Vagina (tissue), 2 donors: ENCODE results near the gene KBTBD12. TPM values are rescaled to one million over a fixed set of nuclear protein-coding genes. Genes with fewer than 3 reads are reported as not detected.

Experiments
- DNase-seq, 2 donors: peaks; one replicate each; pipeline ENCODE4 v3.0.0-alpha.2; 2017; ENCODE audit errors: extremely low spot score in 2 of 2
- H3K27ac ChIP-seq: fragments of 200-600 bp; sonication (generic); one replicate; pipeline ENCODE4 v1.5.1; 2019
- H3K27me3 ChIP-seq: fragments of 200-600 bp; sonication (generic); one replicate; pipeline ENCODE4 v1.5.1; 2019
- H3K36me3 ChIP-seq, 2 donors: fragments of 200-600 bp; sonication (generic); one replicate each; pipeline ENCODE4 v1.5.1; 2017 to 2019
- H3K4me1 ChIP-seq: fragments of 200-600 bp; sonication (generic); one replicate; pipeline ENCODE4 v1.5.1; 2019
- H3K4me3 ChIP-seq, 2 donors: fragments of 200-600 bp; sonication (generic); 1 replicate in 1 of 2; 2 replicates in 1 of 2; pipeline ENCODE4 v1.5.1; 2016 to 2019
- H3K9me3 ChIP-seq: fragments of 200-600 bp; sonication (generic); one replicate; pipeline ENCODE4 v1.5.1; 2019
- CTCF ChIP-seq, 3 experiments: fragments of 450-650 bp in 2 of 3; fragments of 200-600 bp in 1 of 3; sonication (generic) in 1 of 3; IDR thresholded peaks; one replicate each; pipeline ENCODE4 v1.5.1; 2017 to 2019; ENCODE audit warnings: antibody characterized with exemption in 3 of 3, mild to moderate bottlenecking in 2 of 3, moderate library complexity in 2 of 3
- POLR2A ChIP-seq, 2 donors: fragments of 450-650 bp; IDR thresholded peaks; one replicate each; pipeline ENCODE4 v1.6.1; 2017; ENCODE audit warnings: antibody characterized with exemption in 2 of 2, mild to moderate bottlenecking in 2 of 2, moderate library complexity in 2 of 2
- POLR2AphosphoS5 ChIP-seq, 2 donors: sonication (generic); formaldehyde crosslinking; IDR thresholded peaks; one replicate each; pipeline ENCODE4 v1.9.0; 2017; ENCODE audit warnings: antibody characterized with exemption in 2 of 2, mild to moderate bottlenecking in 2 of 2, low read depth in 1 of 2; ENCODE audit not compliant: insufficient read depth in 1 of 2
- intact Hi-C: fragments of 100-400 bp; cut with DNase I; formaldehyde crosslinking; loops from one replicate; pipeline ENCODE4 v1.15.1; 2023
- total RNA-seq: library from RNA; depleted of rRNA; stranded (reverse); fragments of >200 nt; gene quantifications from one replicate; pipeline ENCODE4 v1.2.3, GENCODE V29; 2016

KBTBD12 gene
- total RNA-seq, 1 donor from 2014 or later: not detected

DNA sequence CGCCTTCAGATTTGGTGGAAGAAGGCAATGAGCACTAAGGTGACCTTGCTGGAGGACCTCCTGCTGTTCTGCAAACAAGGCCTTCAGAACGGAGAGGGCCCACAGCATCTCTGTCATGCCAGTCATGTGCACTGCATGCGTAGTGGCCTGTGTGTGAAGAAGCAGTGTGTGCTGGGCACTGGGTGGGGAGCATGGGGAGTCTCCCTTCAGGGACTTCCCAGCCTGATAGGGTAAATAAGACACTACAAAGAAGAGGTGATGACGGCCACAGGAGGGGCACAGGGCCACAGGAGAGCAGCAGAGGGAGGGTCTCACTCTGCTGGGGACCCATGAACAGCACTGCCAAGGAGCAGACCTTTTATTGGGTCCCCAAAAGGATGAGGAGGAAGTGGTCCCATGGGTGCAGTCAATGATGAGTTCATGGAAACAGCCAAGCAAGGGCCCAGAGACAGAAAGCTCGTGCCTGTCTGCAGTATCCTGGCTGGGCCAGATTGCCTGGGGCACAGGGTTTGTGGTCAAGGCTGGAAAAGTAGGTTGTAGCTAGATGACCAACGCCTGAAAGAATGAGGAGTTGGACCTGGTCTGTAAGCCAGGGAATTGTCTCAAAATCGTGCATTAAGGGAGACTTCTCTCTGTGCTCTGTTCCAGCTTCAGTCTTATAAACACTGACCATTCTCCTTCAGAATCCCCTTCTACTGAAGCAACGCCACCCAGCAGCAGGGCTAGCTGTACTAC lies 69.4 kb downstream of the KBTBD12 start:
- no peak overlapping the region for H3K4me3 ChIP-seq
- TF ChIP-seq CTCF (IDR thresholded peaks at IDR 0.05): no peak
- TF ChIP-seq POLR2AphosphoS5 (IDR thresholded peaks at IDR 0.05; ENCODE audit: insufficient read depth in 1 of 2, low read depth in 1 of 2): no peak
- no peak for TF ChIP-seq POLR2A (IDR thresholded peaks at IDR 0.05)
- no peak overlapping the region for H3K27ac ChIP-seq
- H3K4me1 ChIP-seq: no peaks in the 10 kb centered on the region
- H3K9me3 ChIP-seq: no peaks in the 10 kb centered on the region
- DNase-seq: no peak
- H3K36me3 ChIP-seq: no peaks in the 10 kb centered on the region
- intact Hi-C loops: no loop called here
- no peaks in the 10 kb centered on the region for H3K27me3 ChIP-seq

- intact Hi-C loops: no loop called here
- Histone ChIP-seq H3K36me3 (no peaks in the 10 kb centered on the region), H3K27ac (no peak overlapping the region), H3K27me3 (no peaks in the 10 kb centered on the region), H3K4me1 (no peaks in the 10 kb centered on the region), H3K9me3 (no peaks in the 10 kb centered on the region), H3K4me3 (no peak overlapping the region)
- no peak for TF ChIP-seq CTCF (IDR thresholded peaks at IDR 0.05)
- TF ChIP-seq POLR2AphosphoS5 (IDR thresholded peaks at IDR 0.05; ENCODE audit: insufficient read depth in 1 of 2, low read depth in 1 of 2): no peak
- no peak for TF ChIP-seq POLR2A (IDR thresholded peaks at IDR 0.05)
- DNase-seq: no peak
These were observed 70.2 kb downstream of the KBTBD12 start for GRCh38 chr3:127985216-127985615.

DNA sequence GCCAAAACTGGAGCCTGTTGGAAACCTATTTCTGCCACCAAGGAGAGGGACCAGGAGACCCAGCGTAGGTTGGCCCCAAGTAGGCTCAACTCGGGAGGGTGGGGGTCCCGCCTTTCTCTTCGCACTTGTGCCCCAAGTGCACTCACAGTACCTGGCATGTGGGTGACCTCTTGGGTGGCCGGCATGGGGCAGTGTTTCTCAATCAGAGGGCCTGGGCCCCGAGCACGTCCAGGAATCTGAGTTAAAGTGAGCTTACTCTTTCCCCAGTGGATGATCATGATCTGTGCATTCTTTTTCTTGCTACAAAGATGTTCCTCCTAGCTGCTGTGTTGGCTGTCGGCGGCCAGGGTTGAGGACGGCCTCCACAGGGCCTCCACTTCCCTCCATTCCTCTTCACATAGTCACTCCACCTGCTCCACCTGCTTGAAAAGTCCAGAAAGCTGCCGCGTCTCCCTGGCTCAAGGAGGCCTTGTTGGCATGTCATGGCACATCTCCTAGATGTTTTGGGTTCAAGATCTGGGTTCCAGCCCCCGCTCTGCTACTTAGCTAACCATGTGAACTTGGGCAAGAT lies 70.7 kb downstream of the KBTBD12 start:
- no peak overlapping the region for H3K27ac ChIP-seq
- H3K4me1 ChIP-seq: no peaks in the 10 kb centered on the region
- no peaks in the 10 kb centered on the region for H3K9me3 ChIP-seq
- no peak for DNase-seq
- H3K27me3 ChIP-seq: no peaks in the 10 kb centered on the region
- no peak overlapping the region for H3K4me3 ChIP-seq
- intact Hi-C loops: no loop called here
- TF ChIP-seq CTCF (IDR thresholded peaks at IDR 0.05): no peak
- TF ChIP-seq POLR2AphosphoS5 (IDR thresholded peaks at IDR 0.05; ENCODE audit: insufficient read depth in 1 of 2, low read depth in 1 of 2): no peak
- TF ChIP-seq POLR2A (IDR thresholded peaks at IDR 0.05): no peak
- H3K36me3 ChIP-seq: no peaks in the 10 kb centered on the region

DNA sequence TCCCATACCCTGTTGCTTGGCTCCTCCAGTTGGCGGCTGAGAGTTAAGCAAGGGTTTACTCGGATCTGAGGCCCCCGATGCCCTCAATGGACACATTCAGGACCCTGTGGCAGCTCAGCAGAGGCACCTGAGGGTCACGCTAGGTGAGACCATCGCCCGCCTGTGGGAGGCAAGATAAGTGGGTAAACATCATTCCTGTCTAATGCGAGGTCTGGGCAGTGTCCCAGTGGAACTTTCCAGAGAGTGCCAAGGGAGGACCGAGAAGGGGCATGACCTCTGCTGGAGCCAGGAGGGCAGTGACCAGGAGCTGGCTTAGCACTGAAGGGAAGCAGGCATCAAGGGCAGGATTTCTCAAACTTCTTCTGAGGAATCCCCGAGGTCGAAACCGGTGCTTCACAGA lies 71.8 kb downstream of the KBTBD12 start:
- H3K27me3 ChIP-seq: no peaks in the 10 kb centered on the region
- H3K9me3 ChIP-seq: no peaks in the 10 kb centered on the region
- H3K36me3 ChIP-seq: no peaks in the 10 kb centered on the region
- intact Hi-C loops: no loop called here
- H3K4me1 ChIP-seq: no peaks in the 10 kb centered on the region
- H3K4me3 ChIP-seq: no peak overlapping the region
- no peak overlapping the region for H3K27ac ChIP-seq
- DNase-seq: no peak
- no peak for TF ChIP-seq POLR2AphosphoS5 (IDR thresholded peaks at IDR 0.05; ENCODE audit: insufficient read depth in 1 of 2, low read depth in 1 of 2)
- TF ChIP-seq CTCF (IDR thresholded peaks at IDR 0.05): no peak
- TF ChIP-seq POLR2A (IDR thresholded peaks at IDR 0.05): no peak

DNA sequence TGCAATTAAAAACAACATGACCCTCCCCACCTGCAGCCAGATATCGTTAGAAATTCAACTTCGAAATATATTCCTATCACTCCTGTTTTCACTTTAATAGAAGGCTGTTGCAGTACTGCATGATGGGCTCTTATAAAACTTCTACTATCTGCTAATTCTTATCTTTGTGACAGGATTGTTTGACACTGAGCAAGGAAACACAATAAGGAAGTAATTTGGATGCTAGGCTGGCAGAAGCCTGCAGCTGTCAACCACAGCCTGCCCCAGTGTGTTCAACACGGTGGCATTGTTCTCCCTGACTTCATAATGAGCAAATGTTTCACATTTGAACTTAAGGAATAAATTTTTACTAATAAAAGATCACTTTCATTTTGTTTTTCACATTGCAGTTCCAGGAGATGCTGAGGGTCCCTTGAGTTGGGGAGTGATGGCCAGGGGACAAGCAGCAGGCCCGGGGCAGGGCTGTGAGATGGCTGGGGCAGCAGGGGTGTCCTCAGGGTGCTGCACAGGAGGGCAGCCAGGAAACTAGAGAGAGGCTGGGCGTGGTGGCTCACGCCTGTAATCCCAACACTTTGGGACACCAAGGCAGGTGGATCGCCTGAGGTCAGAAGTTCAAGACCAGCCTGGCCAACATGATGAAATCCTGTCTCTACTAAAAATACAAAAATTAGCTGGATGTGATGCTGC lies 72.4 kb downstream of the KBTBD12 start:
- Histone ChIP-seq H3K9me3 (no peaks in the 10 kb centered on the region), H3K4me1 (no peaks in the 10 kb centered on the region), H3K27ac (no peak overlapping the region), H3K27me3 (no peaks in the 10 kb centered on the region), H3K36me3 (no peaks in the 10 kb centered on the region), H3K4me3 (no peak overlapping the region)
- no peak for TF ChIP-seq CTCF (IDR thresholded peaks at IDR 0.05)
- TF ChIP-seq POLR2AphosphoS5 (IDR thresholded peaks at IDR 0.05; ENCODE audit: insufficient read depth in 1 of 2, low read depth in 1 of 2): no peak
- no peak for TF ChIP-seq POLR2A (IDR thresholded peaks at IDR 0.05)
- intact Hi-C loops: no loop called here
- no peak for DNase-seq
